BE2C (cell line): ENCODE measurements around the gene SERINC3.

Source experiments
- DNase-seq: peaks from one replicate; pipeline ENCODE4 v3.0.0-alpha.2; 2020
- H3K27me3 ChIP-seq: fragments of 250-450 bp; sonication (Bioruptor Pico); 2 replicates; pipeline ENCODE4 v1.5.1; 2020; ENCODE audit warnings: mild to moderate bottlenecking
- H3K36me3 ChIP-seq: fragments of 250-450 bp; sonication (Bioruptor Pico); 2 replicates; pipeline ENCODE4 v1.5.1; 2020; ENCODE audit warnings: mild to moderate bottlenecking
- H3K4me1 ChIP-seq: fragments of 250-450 bp; sonication (Bioruptor Pico); 2 replicates; pipeline ENCODE4 v1.5.1; 2020
- H3K4me3 ChIP-seq: 2 replicates; pipeline ENCODE4 v1.5.1; 2011; ENCODE audit warnings: low read depth, low read length
- H3K9me3 ChIP-seq: fragments of 250-450 bp; sonication (Bioruptor Pico); 2 replicates; pipeline ENCODE4 v1.5.1; 2020
- CTCF ChIP-seq: IDR thresholded peaks from 2 replicates; pipeline ENCODE4 v1.5.1; 2012; ENCODE audit warnings: mild to moderate bottlenecking, low read depth, low read length

Gene SERINC3

GRCh38 chr20:44463466-44463865 lies 58.4 kb downstream of the SERINC3 start:
- TF ChIP-seq CTCF: no peak
- no peak for DNase-seq
- Histone ChIP-seq H3K9me3 (no peaks in the 10 kb centered on the region), H3K36me3 (no peaks in the 10 kb centered on the region), H3K27me3 (no peaks in the 10 kb centered on the region), H3K4me1 (no peaks in the 10 kb centered on the region), H3K4me3 (no peak overlapping the region)

DNA sequence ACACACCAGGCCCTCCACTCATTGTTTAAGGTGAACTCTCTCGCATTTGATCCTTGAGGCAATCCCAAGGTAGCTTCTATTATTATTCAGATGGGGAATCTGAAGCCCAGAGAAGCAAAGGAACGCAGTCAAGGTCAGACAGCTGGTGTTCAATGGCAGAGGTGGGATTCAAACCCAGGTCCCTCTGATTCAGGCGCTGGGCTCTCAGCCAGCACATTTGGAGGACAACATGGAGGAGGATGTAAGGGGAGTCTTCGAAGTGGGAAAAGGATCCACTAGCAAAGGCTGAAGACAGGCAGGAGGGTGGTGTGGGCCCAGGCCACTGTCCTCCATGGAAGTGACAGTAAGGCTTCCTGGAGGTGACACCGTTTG lies 60.1 kb downstream of the SERINC3 start:
- no peak for TF ChIP-seq CTCF
- no peak for DNase-seq
- Histone ChIP-seq H3K4me1 (no peaks in the 10 kb centered on the region), H3K4me3 (no peak overlapping the region), H3K9me3 (no peaks in the 10 kb centered on the region), H3K27me3 (no peaks in the 10 kb centered on the region), H3K36me3 (no peaks in the 10 kb centered on the region)

DNA sequence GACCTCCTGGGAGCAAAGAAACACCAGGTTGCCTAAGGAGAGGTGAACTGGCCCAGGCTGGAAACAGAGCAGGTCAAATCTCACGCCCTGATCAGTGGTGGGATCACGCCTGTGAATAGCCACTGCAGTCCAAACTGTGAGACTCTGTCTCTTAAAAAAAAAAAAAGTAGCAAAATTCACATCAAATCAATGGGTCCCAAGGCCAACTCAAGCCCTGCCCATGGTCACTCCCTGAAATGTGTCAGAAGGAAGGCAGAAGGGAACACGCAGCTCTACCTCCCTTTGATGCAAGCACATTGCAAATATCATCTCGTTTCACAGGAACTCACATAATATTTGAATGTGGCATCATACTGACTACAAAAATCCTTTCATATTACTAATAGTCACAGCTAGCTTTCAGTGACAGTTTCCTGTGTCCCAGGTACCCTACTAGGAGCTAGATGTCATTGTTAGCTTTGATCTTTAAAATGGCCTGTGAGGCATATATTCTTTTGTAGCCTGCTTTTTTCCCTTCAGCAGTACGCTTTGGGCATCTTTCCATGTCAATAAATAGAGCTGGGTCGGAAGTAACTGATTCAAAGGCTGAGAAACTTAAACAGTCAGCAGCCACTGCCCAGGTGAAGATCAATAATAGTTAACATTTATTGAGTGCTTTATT lies 60.6 kb downstream of the SERINC3 start:
- Histone ChIP-seq H3K36me3 (no peaks in the 10 kb centered on the region), H3K9me3 (no peaks in the 10 kb centered on the region), H3K27me3 (no peaks in the 10 kb centered on the region), H3K4me3 (no peak overlapping the region), H3K4me1 (no peaks in the 10 kb centered on the region)
- TF ChIP-seq CTCF: no peak
- DNase-seq: no peak

DNA sequence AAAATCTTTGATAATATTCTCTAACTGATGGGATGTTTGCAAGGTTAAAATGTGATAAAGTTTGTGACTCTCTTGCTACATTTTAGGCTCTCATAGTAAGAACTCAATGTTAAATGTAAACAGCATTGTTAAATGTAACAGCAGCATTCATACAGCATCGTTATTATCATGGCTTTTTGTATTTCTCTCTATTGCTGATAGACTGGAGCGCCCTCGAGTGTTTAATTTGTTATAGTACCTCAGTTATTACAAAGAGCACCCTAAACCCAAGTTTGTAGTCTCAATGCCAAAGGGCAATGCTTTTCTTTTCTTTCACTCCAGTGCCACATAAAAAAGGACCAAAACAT lies 61.1 kb downstream of the SERINC3 start:
- peak; percentile 23 for DNase-seq
- Histone ChIP-seq H3K4me1 (no peaks in the 10 kb centered on the region), H3K4me3 (no peak overlapping the region), H3K27me3 (no peaks in the 10 kb centered on the region), H3K9me3 (no peaks in the 10 kb centered on the region), H3K36me3 (no peaks in the 10 kb centered on the region)
- TF ChIP-seq CTCF: peak; percentile 64

DNA sequence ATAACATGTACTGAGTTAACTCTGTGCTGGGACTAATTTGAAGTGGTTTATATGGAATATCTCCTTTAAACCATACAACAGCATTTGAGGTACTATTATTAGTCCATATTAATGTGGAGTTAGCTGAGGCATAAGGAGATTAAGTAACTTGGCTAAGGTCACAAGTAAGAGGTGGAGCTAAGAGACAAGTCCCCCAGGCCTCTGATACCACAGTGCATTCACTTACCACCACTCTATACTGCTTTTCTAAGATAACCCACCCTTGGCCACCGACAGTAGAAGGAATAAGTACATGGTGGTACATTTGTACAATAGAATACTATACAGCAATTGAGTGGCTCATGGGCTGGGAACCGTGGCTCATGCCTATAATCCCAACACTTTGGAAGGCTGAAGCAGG lies 62.6 kb downstream of the SERINC3 start:
- H3K4me1 ChIP-seq: no peaks in the 10 kb centered on the region
- H3K9me3 ChIP-seq: no peaks in the 10 kb centered on the region
- TF ChIP-seq CTCF: no peak
- no peaks in the 10 kb centered on the region for H3K27me3 ChIP-seq
- DNase-seq: no peak
- H3K36me3 ChIP-seq: no peaks in the 10 kb centered on the region
- no peak overlapping the region for H3K4me3 ChIP-seq

GRCh38 chr20:44457016-44457415 lies 64.9 kb downstream of the SERINC3 start:
- TF ChIP-seq CTCF: no peak
- H3K36me3 ChIP-seq: no peaks in the 10 kb centered on the region
- DNase-seq: peak; percentile 56
- H3K9me3 ChIP-seq: no peaks in the 10 kb centered on the region
- no peaks in the 10 kb centered on the region for H3K4me1 ChIP-seq
- no peaks in the 10 kb centered on the region for H3K27me3 ChIP-seq
- H3K4me3 ChIP-seq: no peak overlapping the region
